TTC549 (cell line): ENCODE results near the gene DDX50.
"Not testable (repeated sequence)": the region's sequence is repeated elsewhere in the genome, so short reads cannot be mapped to it uniquely, and the experiment has no call there.

Experiments used
- FAIRE-seq: peaks from 2 replicates; lab custom pipeline; 2012; peaks lifted over from hg19 to GRCh38; lab: Jason Lieb, UNC

DDX50 gene

GRCh38 chr10:68901105-68901927 lies at the start of gene DDX50:
Gene DDX50 (plus strand): TSS chr10:68901315. CDS start chr10:68901385, 70 bp downstream.
- FAIRE-seq = peak; percentile 96

- FAIRE-seq = no peak
These were observed 44.8 kb upstream of the DDX50 start for GRCh38 chr10:68856352-68856751.

GRCh38 chr10:68857005-68857404 lies 44.1 kb upstream of the DDX50 start:
- FAIRE-seq = no peak

GRCh38 chr10:68861253-68861652 lies 39.9 kb upstream of the DDX50 start:
- FAIRE-seq = no peak

- FAIRE-seq = no peak
These were observed 36.5 kb upstream of the DDX50 start for GRCh38 chr10:68864611-68865010.

GRCh38 chr10:68868173-68868572 lies 32.9 kb upstream of the DDX50 start:
- FAIRE-seq = not testable (repeated sequence)

GRCh38 chr10:68869623-68870022 lies 31.5 kb upstream of the DDX50 start:
- FAIRE-seq = no peak

GRCh38 chr10:68870061-68870460 lies 31.1 kb upstream of the DDX50 start:
- no peak for FAIRE-seq

GRCh38 chr10:68870545-68871104 lies 30.5 kb upstream of the DDX50 start:
- FAIRE-seq = no peak

- no peak for FAIRE-seq
These were observed 29.9 kb upstream of the DDX50 start for GRCh38 chr10:68871105-68871711.

- no peak for FAIRE-seq
These were observed 29.3 kb upstream of the DDX50 start for GRCh38 chr10:68871731-68872342.

- no peak for FAIRE-seq
These were observed 24.6 kb upstream of the DDX50 start for GRCh38 chr10:68876246-68877138.

- no peak for FAIRE-seq
These were observed 23.5 kb upstream of the DDX50 start for GRCh38 chr10:68877482-68878110.

GRCh38 chr10:68878496-68878895 lies 22.6 kb upstream of the DDX50 start:
- no peak for FAIRE-seq

GRCh38 chr10:68879628-68880027 lies 21.5 kb upstream of the DDX50 start:
- FAIRE-seq = no peak

- FAIRE-seq = no peak
These were observed 20.9 kb upstream of the DDX50 start for GRCh38 chr10:68880181-68880580.

GRCh38 chr10:68895041-68895440 lies 6.1 kb upstream of the DDX50 start:
- no peak for FAIRE-seq

GRCh38 chr10:68897336-68897741 lies 3.8 kb upstream of the DDX50 start:
- peak; percentile 80 for FAIRE-seq

GRCh38 chr10:68899186-68899745 lies 1.8 kb upstream of the DDX50 start:
- FAIRE-seq = no peak

GRCh38 chr10:68900427-68901104 lies 549 bp upstream of the DDX50 start:
- FAIRE-seq = no peak

- no peak for FAIRE-seq
These were observed 1.3 kb downstream of the DDX50 start for GRCh38 chr10:68902382-68902781.
